Prostate gland (tissue), 2 donors: ENCODE results near the gene TFPI. TPM values are rescaled to one million over a fixed set of nuclear protein-coding genes. Genes with fewer than 3 reads are reported as not detected.

Experiments
- DNase-seq: peaks from one replicate; pipeline ENCODE4 v3.0.0-alpha.2; 2019; ENCODE audit warnings: low spot score
- H3K27ac ChIP-seq, 2 donors: fragments of 200-600 bp; sonication (generic); 2 replicates each; pipeline ENCODE4 v1.5.1; 2017 to 2019
- H3K27me3 ChIP-seq: fragments of 200-600 bp; sonication (generic); replicated peaks from 2 replicates; pipeline ENCODE4 v1.5.1; 2019; ENCODE audit not compliant: insufficient read depth
- H3K36me3 ChIP-seq, 2 donors: fragments of 200-600 bp; sonication (generic); 1 replicate in 1 of 2; 2 replicates in 1 of 2; pipeline versions ENCODE4 v1.5.1 to v1.8.1; 2017 to 2019
- H3K4me1 ChIP-seq: fragments of 200-600 bp; sonication (generic); replicated peaks from 2 replicates; pipeline ENCODE4 v1.5.1; 2019
- H3K4me3 ChIP-seq, 2 donors: fragments of 200-600 bp; sonication (generic); 2 replicates each; pipeline ENCODE4 v1.5.1; 2017 to 2019
- H3K9me3 ChIP-seq: fragments of 200-600 bp; sonication (generic); 2 replicates; pipeline ENCODE4 v1.5.1; 2017
- CTCF ChIP-seq, 4 experiments: fragments of 200-600 bp in 2 of 4; fragments of 450-650 bp in 2 of 4; sonication (generic) in 2 of 4; IDR thresholded peaks; 1 replicate in 3 of 4; 2 replicates in 1 of 4; pipeline ENCODE4 v1.5.1; 2016 to 2019; ENCODE audit warnings: antibody characterized with exemption in 4 of 4, mild to moderate bottlenecking in 2 of 4, moderate library complexity in 2 of 4
- POLR2A ChIP-seq: fragments of 450-650 bp; IDR thresholded peaks from one replicate; pipeline ENCODE4 v1.6.1; 2016; ENCODE audit warnings: antibody characterized with exemption, mild to moderate bottlenecking
- POLR2AphosphoS5 ChIP-seq: sonication (generic); formaldehyde crosslinking; IDR thresholded peaks from one replicate; pipeline ENCODE4 v1.6.1; 2017; ENCODE audit warnings: antibody characterized with exemption
- WGBS: methylation state at CpG from one replicate; pipeline ENCODE4 v1.1.5; 2018; 5-methylcytosine and 5-hydroxymethylcytosine counted together
- intact Hi-C: fragments of 100-400 bp; cut with DNase I; formaldehyde crosslinking; loops from one replicate; pipeline ENCODE4 v1.14.2; 2022
- total RNA-seq, 2 donors: library from RNA; depleted of rRNA; stranded (reverse); fragments of >200 nt; gene quantifications; one replicate each; pipeline ENCODE4 v1.1.0, GENCODE V29; 2016

TFPI gene
- total RNA-seq, 2 donors from 2014 or later, result 7.0 to 19.5 TPM

- H3K9me3 ChIP-seq, result no peaks in the 10 kb centered on the region
- H3K4me3 ChIP-seq, result no peak overlapping the region
- H3K36me3 ChIP-seq, result no peaks in the 10 kb centered on the region
- no peaks in the 10 kb centered on the region for H3K27me3 ChIP-seq
- intact Hi-C loops, result no loop called here
- no peaks in the 10 kb centered on the region for H3K4me1 ChIP-seq
- H3K27ac ChIP-seq, result no peak overlapping the region
- TF ChIP-seq CTCF (IDR thresholded peaks at IDR 0.05), result no peak
- no peak for TF ChIP-seq POLR2A
- TF ChIP-seq POLR2AphosphoS5, result no peak
- no peak for DNase-seq
Observed at GRCh38 chr2:187548656-187549055, 5.6 kb downstream of the TFPI start.

GRCh38 chr2:187547353-187547979 lies 6.8 kb downstream of the TFPI start:
- intact Hi-C loops, result no loop called here
- DNase-seq, result no peak
- H3K27ac ChIP-seq, result no peak overlapping the region

GRCh38 chr2:187546762-187547333 lies 7.4 kb downstream of the TFPI start:
- no peaks in the 10 kb centered on the region for H3K27me3 ChIP-seq
- 93% methylated on average over 1 of the region's 1 CpG for WGBS
- no peak overlapping the region for H3K27ac ChIP-seq
- no peaks in the 10 kb centered on the region for H3K4me1 ChIP-seq
- TF ChIP-seq POLR2AphosphoS5 (no peak), CTCF (IDR thresholded peaks at IDR 0.05) (no peak), POLR2A (no peak)
- no peak for DNase-seq
- no peak overlapping the region for H3K4me3 ChIP-seq
- intact Hi-C loops, result no loop called here
- no peaks in the 10 kb centered on the region for H3K9me3 ChIP-seq
- H3K36me3 ChIP-seq, result no peaks in the 10 kb centered on the region

More at GRCh38 chr2:187547353-187547979, 6.8 kb downstream of the TFPI start:
- TF ChIP-seq POLR2A (no peak), POLR2AphosphoS5 (no peak), CTCF (IDR thresholded peaks at IDR 0.05) (no peak)
- no peak overlapping the region for H3K4me3 ChIP-seq
- no peaks in the 10 kb centered on the region for H3K27me3 ChIP-seq
- WGBS, result 49% methylated on average over 2 of the region's 2 CpGs
- H3K9me3 ChIP-seq, result no peaks in the 10 kb centered on the region
- no peaks in the 10 kb centered on the region for H3K36me3 ChIP-seq
- H3K4me1 ChIP-seq, result no peaks in the 10 kb centered on the region

DNA sequence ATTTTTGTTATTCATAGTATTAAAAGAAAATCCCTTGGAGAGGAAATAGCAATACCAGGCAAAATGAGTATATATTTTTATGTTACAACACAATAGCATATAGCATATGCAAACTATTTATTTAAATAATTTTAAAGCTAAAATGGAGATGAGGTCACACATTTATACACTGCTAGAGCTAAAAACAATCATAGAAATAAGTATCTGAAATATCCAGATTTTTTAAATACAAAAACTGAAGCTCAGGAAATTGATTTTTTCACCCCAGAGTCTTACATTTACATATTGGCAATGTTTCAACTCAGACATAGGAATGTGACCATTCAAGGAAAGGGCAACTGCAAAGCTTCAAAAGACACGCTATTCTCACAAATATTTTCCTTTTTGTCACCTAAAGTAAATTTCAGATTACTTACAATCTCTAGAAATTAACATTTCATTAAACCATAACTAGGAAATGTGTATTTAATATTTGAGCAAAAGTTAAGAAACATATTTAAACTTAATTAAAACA lies 8.9 kb downstream of the TFPI start:
- H3K27me3 ChIP-seq, result no peaks in the 10 kb centered on the region
- H3K36me3 ChIP-seq, result no peaks in the 10 kb centered on the region
- H3K27ac ChIP-seq, result no peak overlapping the region
- intact Hi-C loops, result no loop called here
- no peaks in the 10 kb centered on the region for H3K4me1 ChIP-seq
- H3K4me3 ChIP-seq, result no peak overlapping the region
- DNase-seq, result no peak
- WGBS, result 87% methylated on average over 1 of the region's 1 CpG
- TF ChIP-seq CTCF (IDR thresholded peaks at IDR 0.05), result no peak
- TF ChIP-seq POLR2AphosphoS5, result no peak
- no peak for TF ChIP-seq POLR2A
- no peaks in the 10 kb centered on the region for H3K9me3 ChIP-seq
